ENCODE results near the gene DICER1. TPM values are rescaled to one million over a fixed set of nuclear protein-coding genes. Genes with fewer than 3 reads are reported as not detected.
A peak's percentile ranks its signal among the peaks of the same experiment; 100 is the strongest.

Gene DICER1
- total and polyA plus RNA-seq, 7 donors = 7.2 to 41.5 (median 30.7) TPM

GRCh38 chr14:95184413-95184790 lies 27.1 kb upstream of the DICER1 start:
- TF ChIP-seq, protein P1, sequence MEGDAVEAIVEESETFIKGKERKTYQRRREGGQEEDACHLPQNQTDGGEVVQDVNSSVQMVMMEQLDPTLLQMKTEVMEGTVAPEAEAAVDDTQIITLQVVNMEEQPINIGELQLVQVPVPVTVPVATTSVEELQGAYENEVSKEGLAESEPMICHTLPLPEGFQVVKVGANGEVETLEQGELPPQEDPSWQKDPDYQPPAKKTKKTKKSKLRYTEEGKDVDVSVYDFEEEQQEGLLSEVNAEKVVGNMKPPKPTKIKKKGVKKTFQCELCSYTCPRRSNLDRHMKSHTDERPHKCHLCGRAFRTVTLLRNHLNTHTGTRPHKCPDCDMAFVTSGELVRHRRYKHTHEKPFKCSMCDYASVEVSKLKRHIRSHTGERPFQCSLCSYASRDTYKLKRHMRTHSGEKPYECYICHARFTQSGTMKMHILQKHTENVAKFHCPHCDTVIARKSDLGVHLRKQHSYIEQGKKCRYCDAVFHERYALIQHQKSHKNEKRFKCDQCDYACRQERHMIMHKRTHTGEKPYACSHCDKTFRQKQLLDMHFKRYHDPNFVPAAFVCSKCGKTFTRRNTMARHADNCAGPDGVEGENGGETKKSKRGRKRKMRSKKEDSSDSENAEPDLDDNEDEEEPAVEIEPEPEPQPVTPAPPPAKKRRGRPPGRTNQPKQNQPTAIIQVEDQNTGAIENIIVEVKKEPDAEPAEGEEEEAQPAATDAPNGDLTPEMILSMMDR (IDR thresholded peaks at IDR 0.05) = no peak
- WGBS, 3 donors = 18 to 32% (median 28%) methylated on average over 2 of the region's 2 CpGs
- ATAC-seq = peak in 1 of 4 donors; percentile 12
- H3K36me3 ChIP-seq (ENCODE audit: insufficient read depth in 1 of 2, low read depth in 1 of 2) = peaks cover 0 to 13% of the 10 kb centered on the region in 2 donors
- peaks cover 9% of the 10 kb centered on the region for H3K9me3 ChIP-seq
- H3K27me3 ChIP-seq (ENCODE audit: insufficient read depth in 3 of 3, low read length in 2 of 3) = no peaks in the 10 kb centered on the region
- H3K27ac ChIP-seq = peak overlapping the region; percentile 54
- H3K4me1 ChIP-seq = peaks cover 14% of the 10 kb centered on the region
- intact Hi-C loops (cut with DNase I) = no loop called here
- H3K4me3 ChIP-seq = no peak overlapping the region
- no peak for DNase-seq

- Histone ChIP-seq H3K9me3 (peaks cover 9% of the 10 kb centered on the region), H3K4me3 (no peak overlapping the region), H3K27ac (peak overlapping the region; percentile 54), H3K4me1 (peaks cover 13% of the 10 kb centered on the region), H3K36me3 (ENCODE audit: insufficient read depth in 1 of 2, low read depth in 1 of 2) (peaks cover 0 to 13% of the 10 kb centered on the region in 2 donors), H3K27me3 (ENCODE audit: insufficient read depth in 3 of 3, low read length in 2 of 3) (no peaks in the 10 kb centered on the region)
- intact Hi-C loops (cut with DNase I) = no loop called here
- DNase-seq (no peak), ATAC-seq (no peak)
- 66 to 76% (median 74%) methylated on average over 6 of the region's 6 CpGs for WGBS, 3 donors
- TF ChIP-seq, protein P1 (IDR thresholded peaks at IDR 0.05) = no peak
Measured at GRCh38 chr14:95183532-95184412, 26.4 kb upstream of the DICER1 start.

- ATAC-seq (no peak), DNase-seq (no peak)
- TF ChIP-seq, protein P1 (IDR thresholded peaks at IDR 0.05) = no peak
- intact Hi-C loops (cut with DNase I) = no loop called here
- Histone ChIP-seq H3K4me1 (peaks cover 13% of the 10 kb centered on the region), H3K9me3 (peaks cover 3% of the 10 kb centered on the region), H3K36me3 (ENCODE audit: insufficient read depth in 1 of 2, low read depth in 1 of 2) (peaks cover 0 to 13% of the 10 kb centered on the region in 2 donors), H3K27me3 (ENCODE audit: insufficient read depth in 3 of 3, low read length in 2 of 3) (no peaks in the 10 kb centered on the region), H3K27ac (peak overlapping the region; percentile 54), H3K4me3 (no peak overlapping the region)
- 77 to 87% (median 85%) methylated on average over 1 of the region's 1 CpG for WGBS, 3 donors
Measured at GRCh38 chr14:95183082-95183481, 25.8 kb upstream of the DICER1 start.

DNA sequence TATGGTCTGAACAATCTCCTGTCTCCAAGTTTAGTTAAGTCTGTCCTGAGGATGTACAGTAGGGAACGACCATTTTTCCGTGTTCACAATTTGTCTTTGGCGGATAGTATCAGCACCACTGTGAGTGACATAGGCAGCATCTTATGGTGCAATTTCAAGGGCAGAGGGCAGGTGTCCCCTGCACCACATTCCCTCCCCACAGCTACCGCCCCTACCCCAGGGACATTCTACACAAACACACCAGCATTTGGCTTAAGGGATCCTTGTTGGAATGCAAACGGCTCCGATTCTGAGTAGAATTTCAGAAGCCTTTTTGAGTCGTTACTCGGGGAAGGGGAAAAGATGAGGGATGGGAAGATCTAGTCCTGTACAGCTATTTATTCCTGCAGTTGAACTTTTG lies 25.1 kb upstream of the DICER1 start:
- no peak for ATAC-seq
- Histone ChIP-seq H3K9me3 (no peaks in the 10 kb centered on the region), H3K36me3 (ENCODE audit: insufficient read depth in 1 of 2, low read depth in 1 of 2) (peaks cover 0 to 13% of the 10 kb centered on the region in 2 donors), H3K27ac (no peak overlapping the region), H3K4me1 (peaks cover 13% of the 10 kb centered on the region), H3K27me3 (ENCODE audit: insufficient read depth in 3 of 3, low read length in 2 of 3) (no peaks in the 10 kb centered on the region), H3K4me3 (no peak overlapping the region)
- intact Hi-C loops (cut with DNase I) = no loop called here
- TF ChIP-seq, protein P1 (IDR thresholded peaks at IDR 0.05) = no peak
- DNase-seq = no peak
- WGBS, 3 donors = 53 to 58% (median 56%) methylated on average over 8 of the region's 8 CpGs

Measured in psoas muscle (tissue), 8 donors.